ENCODE data around the gene LAG3.
A peak's percentile ranks its signal among the peaks of the same experiment; 100 is the strongest.

Gene LAG3

DNA sequence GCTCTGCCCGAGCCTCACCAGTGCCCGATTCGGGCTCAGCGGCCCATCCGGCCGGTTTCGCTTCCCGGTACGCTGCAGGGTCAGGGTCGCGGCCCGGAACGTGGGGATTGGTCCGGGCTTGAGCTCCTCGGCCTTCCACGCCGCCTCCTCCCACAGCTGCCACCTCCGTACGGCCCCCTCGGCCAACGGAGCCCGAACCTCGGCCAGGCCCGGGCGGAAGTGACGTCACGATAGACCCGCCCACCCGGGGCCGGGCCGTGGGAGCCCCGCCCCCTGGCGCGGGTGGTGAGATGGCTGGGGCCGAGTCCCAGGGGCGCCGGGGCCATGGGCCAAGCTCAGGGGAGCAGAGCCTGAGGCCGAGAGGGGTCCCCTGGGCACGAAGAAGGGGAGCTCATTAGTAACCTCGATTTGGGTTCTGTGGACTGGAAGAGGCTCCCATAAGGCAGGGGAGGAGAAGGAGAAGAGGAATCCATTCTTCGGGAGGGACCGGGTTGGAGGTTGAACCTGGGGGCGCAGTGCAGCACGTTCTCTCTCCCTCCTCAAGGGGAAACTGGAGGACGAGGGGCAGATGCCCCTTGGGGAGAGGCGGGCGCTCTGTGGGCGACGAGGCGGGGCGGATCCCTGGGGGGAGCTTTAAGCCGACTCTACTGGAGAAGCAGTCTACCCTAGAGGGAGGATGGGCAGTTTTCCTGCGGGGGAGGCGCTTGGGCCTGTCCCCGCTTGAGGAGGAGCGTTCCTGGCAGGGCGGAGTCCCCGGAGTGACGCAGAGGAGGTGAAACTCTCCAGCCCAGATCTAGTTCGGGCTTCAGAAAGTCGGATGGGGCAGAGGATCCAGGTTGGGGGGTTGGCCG lies 19.2 kb upstream of the LAG3 start, which contains the start of gene MLF2:
TSS of gene MLF2 (minus strand) at position 221 of the 851 bp plus-strand sequence. CDS start 807 bp downstream, outside the sequence.
- DNase-seq (ENCODE audit: low read depth in 2 of 2): peak; percentile 95

DNA sequence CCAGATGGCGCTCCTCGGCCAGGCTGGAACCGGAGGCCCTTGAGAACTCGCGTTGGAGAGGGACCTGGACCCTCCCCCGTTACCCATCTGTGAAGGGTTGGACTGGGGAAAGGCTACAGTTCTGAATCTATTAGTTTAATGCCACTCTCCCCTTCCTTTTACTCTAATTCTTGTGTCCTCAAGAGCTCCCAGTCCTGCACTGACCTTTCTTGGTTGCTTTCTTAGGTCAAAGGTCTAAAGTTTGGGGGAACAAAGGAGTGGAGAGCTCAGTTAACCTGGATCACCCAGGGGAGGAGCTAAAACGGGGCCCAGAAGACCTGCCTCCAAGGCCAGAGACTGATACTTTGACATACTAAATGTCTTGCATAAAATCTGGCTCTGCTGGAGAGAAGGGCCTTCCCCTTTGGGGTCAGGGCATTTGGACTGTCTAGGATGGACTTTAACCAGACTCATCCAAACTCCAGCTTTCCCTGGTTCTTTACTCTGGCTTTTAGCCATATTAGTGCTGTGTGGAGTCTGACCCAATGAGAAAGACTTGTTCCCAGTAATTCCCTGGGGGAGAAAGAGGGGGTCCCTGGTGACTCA lies 18.5 kb upstream of the LAG3 start:
- no peak for DNase-seq (ENCODE audit: low read depth in 2 of 2)

GRCh38 chr12:6754411-6754810 lies 17.9 kb upstream of the LAG3 start:
- no peak for DNase-seq (ENCODE audit: low read depth in 2 of 2)

- no peak for DNase-seq (ENCODE audit: low read depth in 2 of 2)
These were observed 15.2 kb upstream of the LAG3 start for GRCh38 chr12:6757028-6757690.

DNA sequence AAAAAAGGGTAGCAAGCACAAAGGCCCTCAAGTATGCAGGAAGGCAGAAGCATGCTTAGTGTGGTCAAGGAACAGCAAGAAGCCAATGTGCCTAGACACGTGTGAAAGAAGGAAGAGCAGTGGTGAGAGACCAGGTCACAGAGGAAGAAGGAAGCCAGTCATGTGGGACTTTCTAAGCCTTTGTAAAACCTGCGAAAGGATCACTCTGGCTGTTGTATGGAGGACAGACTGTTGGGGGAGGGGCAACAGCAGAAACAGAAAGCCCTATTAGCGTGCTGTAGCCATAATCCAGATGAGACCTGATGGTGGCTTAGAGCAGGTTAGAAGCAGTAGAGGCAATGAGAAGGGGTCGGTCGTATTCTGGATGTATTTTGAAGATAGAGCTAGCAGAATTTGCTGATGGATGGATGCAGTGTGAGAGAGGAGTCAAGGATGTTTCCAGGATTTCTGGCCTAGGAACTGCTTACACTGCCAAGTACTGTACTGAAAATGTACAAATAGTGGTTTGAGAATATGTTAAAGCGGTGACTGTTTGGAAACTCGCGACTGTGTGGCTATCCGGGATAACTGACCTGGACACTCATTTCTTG lies 13.7 kb upstream of the LAG3 start:
- no peak for DNase-seq (ENCODE audit: low read depth in 2 of 2)

DNA sequence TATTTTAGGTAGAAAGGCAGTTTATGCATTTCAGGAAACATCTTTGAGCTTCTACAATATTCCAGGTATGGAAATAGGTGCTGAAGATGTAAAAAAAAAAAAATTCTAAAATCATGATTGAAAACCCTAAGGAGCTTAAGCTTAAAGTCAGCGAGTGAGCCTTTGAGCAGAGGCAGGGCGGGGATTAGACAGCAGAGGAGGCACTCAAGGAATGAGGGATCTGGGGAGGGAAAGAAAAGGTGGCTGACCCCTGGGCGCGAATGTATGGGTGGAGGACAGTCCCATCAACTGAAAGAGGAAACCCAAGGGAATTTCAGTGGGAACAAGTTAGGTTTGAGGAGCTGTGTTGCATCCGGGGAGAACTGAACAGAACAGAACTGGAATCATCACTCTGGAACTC lies 12.6 kb upstream of the LAG3 start:
- no peak for DNase-seq (ENCODE audit: low read depth in 2 of 2)

- no peak for DNase-seq (ENCODE audit: low read depth in 2 of 2)
These were observed 8.9 kb upstream of the LAG3 start for GRCh38 chr12:6763380-6763779.

- DNase-seq (ENCODE audit: low read depth in 2 of 2): no peak
These were observed 8.1 kb upstream of the LAG3 start for GRCh38 chr12:6764011-6764828.

DNA sequence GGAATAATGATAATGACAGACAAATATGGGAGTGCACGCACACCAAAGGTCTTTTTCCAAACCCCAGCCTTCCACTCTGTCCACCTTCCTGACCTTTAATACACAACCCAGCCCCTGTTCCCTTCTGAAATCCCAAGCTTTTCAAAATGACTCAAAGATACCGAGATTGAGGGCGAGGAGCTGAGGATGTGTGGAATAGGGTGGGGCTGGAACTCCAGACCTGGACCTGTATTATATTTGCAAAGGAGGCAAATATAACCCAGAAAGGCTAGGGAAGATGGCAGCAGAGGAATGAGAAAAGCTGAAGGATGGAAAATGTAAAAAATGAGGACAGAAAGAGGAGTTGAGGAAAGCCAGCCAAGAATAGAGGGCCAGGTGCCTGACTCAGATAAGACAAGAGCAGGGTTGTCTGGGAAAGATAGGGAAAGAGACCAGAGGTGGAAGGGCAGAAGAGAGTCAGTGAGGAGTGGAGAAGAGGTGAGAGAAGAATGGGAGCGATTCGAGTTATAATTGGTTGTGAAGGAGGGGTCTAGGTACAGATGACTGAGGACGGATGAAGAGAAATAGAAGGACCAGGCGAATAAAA lies 7.2 kb upstream of the LAG3 start:
- no peak for DNase-seq (ENCODE audit: low read depth in 2 of 2)

- no peak for DNase-seq (ENCODE audit: low read depth in 2 of 2)
These were observed 6.4 kb upstream of the LAG3 start, which contains the start of gene PTMS for GRCh38 chr12:6765634-6766581. TSS of gene PTMS (plus strand) at chr12:6766363. CDS start at chr12:6766706, 343 bp downstream.

DNA sequence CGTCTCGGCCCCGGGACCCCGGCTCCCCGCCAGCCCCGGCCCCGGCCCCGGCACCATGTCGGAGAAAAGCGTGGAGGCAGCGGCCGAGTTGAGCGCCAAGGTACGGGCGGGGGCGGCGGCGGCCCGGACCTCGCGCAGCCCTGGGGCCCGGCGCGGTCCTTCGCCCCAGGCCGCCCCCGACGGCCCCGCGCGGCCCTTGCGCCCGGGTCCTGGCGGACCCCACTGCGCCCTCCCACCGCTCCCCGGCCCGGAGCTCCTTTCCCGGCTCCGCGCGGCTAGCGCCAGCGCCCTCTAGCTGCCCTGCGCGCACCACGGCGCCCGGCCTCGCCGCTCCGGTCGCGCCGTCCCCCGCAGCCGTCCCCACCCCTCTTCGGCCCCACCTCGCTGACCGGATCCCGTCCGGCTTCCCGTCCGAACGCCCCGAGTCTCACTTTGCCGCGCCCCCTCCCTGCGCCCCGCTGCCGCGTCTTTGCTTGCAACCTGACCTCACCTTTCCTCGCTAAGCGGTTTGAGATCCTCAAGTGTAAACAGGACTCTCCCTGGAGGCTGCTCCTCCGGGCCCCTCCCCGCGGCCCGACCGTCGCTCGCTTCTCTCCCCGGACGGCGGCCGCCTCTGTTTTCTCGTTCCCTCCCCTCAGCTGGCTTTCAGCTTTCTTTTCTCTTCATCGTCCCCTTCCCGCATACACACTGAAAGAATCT lies 5.5 kb upstream of the LAG3 start:
- no peak for DNase-seq (ENCODE audit: low read depth in 2 of 2)

DNA sequence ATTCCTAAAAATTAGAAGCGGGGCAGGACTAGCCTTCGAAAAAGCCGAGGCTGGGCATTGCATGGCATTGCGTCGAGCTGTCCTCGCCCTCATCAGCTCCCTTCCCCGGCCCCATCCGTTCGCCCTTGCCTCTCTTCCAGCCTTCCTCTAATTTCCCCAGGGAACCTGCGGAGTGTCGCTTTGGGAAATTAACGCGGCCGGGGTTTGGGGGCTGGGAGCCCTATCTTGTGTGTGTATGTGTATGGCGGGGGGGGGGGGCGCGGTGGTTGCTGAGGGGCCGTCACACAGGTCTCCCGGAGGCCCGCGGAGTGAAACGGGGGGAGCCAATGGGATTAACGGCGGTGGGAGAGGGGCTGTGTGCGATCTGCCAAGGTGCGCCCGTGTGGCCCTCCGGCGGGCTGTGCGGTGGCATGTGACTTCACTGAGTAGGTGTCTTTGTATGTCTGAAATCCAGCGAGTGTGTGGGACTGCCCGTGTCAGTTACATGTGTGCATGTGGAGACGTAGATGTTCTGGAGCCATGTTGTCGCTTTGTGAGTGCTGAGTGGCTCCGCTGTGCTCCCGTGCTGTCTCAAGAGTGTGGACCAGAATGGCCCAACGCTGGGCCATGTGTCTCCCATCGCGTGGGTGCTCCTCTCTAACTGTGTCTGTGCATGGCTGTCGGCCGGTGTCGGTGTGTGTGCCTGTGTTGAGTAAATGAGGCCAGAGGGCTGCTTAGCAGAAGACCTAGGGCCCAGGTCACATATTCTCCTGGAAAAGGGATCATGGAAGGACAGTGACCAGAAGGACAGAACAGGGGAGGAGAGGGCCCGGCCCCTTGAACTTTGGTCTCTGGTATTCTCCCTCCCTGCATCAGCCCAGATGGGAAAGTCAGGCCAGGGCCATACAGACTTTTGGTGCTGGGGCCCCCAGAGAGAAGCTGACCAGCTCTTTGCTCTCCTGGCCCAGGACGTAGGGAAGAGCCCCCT lies 4.7 kb upstream of the LAG3 start:
- no peak for DNase-seq (ENCODE audit: low read depth in 2 of 2)

DNA sequence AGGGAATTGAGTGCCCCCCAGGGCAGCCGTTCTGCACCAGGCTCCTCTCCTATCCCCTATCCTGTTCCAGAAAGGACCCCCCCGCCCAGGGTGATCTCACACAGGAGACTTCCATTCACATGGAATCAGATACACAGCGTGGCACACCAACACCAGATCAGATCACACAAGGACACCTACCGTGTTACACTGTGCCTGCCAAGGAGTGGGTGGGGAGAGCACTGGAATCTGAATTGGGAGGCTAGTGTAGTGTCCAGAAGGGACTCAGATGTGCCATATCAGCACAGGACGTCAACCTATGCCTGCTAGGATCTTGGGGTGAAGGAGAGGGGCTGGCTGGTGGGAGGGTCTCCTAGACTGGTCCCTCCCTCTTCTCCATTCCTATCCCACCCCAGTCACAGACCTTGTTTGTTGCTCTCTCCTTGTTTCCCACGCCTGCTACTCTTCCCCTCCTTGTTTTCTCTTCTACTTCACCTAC lies 3.8 kb upstream of the LAG3 start:
- DNase-seq (ENCODE audit: low read depth in 2 of 2): no peak

DNA sequence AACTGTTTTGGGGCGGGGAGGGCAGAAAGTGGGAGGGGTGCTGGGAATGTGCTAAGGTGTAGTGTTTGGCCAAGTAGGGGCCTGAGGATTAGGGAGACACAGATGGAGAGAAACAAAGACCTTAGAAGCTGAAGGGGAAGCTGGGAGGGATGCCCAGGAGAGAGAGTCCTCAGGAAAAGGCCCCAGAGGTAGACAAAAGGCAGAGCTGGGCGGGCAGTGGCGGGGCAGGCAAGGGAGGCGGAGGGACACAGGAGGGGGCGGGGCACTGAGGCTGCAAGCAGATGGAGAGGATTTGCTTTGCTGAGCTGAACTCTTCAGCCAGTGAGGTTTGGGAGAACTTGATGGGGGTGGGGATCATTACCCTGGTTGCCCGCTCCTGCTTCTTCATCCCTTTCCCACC lies 3.3 kb upstream of the LAG3 start:
- DNase-seq (ENCODE audit: low read depth in 2 of 2): no peak

DNA sequence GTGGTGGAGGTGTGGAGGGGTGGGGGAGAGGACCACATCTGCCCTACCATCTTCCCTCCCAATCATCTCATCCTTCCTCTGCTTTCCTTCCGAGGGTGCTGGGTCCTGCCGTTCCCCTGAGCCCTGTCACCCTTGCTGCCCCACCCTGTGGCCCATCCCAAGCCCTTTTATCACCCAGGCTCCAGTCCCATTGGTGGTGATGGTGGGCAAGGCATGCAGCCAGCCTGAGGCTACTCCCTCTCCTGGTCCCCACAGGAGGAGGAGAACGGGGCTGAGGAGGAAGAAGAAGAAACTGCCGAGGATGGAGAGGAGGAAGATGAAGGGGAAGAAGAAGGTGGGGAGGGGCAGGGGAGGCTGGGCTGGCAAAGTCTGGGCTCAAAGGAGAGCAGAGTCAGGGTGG lies 2.7 kb upstream of the LAG3 start:
- no peak for DNase-seq (ENCODE audit: low read depth in 2 of 2)

- DNase-seq (ENCODE audit: low read depth in 2 of 2): no peak
These were observed 2.2 kb upstream of the LAG3 start for GRCh38 chr12:6770094-6770493.

DNA sequence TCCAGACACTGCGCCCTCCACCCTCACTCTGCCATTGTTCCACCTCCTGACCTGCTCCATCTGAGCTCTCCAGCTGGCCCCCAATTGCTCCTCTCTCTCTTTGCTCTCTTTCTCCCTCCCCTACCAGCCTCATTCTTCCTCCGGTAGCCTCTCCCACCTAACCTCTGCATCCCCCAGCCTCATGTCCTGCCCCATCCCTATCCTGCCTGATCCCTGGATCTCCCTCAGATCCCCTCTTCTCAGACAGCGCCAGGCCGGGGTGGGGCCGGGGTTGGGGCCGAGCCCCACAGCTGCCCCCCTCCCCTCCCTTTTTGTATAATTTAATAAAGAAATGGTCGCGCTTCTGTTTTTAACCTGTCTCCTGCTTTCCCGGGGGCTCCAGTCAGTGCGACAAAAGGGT lies 1.7 kb upstream of the LAG3 start:
- no peak for DNase-seq (ENCODE audit: low read depth in 2 of 2)

GRCh38 chr12:6771091-6771495 lies 1.2 kb upstream of the LAG3 start:
- DNase-seq (ENCODE audit: low read depth in 2 of 2): no peak
